Esophagus squamous epithelium (tissue), 4 donors: ENCODE measurements around the gene TLR5.

Experiments used
- POLR2A ChIP-seq, 4 donors: fragments of 450-650 bp; IDR thresholded peaks; one replicate each; pipeline ENCODE4 v1.6.1; 2017; ENCODE audit warnings: antibody characterized with exemption in 4 of 4, mild to moderate bottlenecking in 4 of 4, moderate library complexity in 3 of 4
- TF ChIP-seq, protein P1 (sequence below), 6 experiments: fragments of 450-650 bp in 4 of 6; fragments of 200-600 bp in 2 of 6; sonication (generic) in 2 of 6; IDR thresholded peaks; one replicate each; pipeline ENCODE4 v1.5.1; 2016 to 2019; ENCODE audit warnings: antibody characterized with exemption in 6 of 6, mild to moderate bottlenecking in 4 of 6, moderate library complexity in 4 of 6

DNA sequence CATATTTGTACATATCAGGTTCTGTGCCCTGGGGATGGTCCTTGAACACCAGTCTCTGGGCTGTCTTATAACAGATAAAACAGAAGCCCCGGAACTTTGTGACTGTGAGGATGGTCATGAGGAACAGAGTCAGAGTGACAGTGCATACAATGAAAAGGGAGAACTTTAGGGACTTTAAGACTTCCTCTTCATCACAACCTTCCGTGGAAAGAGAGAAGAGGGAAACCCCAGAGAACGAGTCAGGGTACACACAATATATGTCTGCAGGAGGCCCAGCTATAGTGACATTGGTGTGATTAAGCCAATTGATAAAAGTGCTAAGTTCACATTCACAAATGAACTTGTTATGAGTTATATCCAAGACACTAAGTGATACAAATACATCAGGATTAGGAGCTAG lies 32.1 kb downstream of the TLR5 start:
- no peak for TF ChIP-seq POLR2A (IDR thresholded peaks at IDR 0.05)
- TF ChIP-seq, protein P1, sequence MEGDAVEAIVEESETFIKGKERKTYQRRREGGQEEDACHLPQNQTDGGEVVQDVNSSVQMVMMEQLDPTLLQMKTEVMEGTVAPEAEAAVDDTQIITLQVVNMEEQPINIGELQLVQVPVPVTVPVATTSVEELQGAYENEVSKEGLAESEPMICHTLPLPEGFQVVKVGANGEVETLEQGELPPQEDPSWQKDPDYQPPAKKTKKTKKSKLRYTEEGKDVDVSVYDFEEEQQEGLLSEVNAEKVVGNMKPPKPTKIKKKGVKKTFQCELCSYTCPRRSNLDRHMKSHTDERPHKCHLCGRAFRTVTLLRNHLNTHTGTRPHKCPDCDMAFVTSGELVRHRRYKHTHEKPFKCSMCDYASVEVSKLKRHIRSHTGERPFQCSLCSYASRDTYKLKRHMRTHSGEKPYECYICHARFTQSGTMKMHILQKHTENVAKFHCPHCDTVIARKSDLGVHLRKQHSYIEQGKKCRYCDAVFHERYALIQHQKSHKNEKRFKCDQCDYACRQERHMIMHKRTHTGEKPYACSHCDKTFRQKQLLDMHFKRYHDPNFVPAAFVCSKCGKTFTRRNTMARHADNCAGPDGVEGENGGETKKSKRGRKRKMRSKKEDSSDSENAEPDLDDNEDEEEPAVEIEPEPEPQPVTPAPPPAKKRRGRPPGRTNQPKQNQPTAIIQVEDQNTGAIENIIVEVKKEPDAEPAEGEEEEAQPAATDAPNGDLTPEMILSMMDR (IDR thresholded peaks at IDR 0.05) = no peak
